A549 (cell line): ENCODE data around the gene CKMT2.

Experiments
- CTCF ChIP-seq: fragments of >200 bp; sonication (Bioruptor Twin); formaldehyde crosslinking; IDR thresholded peaks from 3 replicates; pipeline ENCODE4 v1.5.1; 2016
- HDAC2 ChIP-seq: fragments of 200-600 bp; sonication (generic); IDR thresholded peaks from 2 replicates; pipeline ENCODE4 v1.6.1; 2016
- MYC ChIP-seq: IDR thresholded peaks from 2 replicates; pipeline ENCODE4 v1.6.1; 2012; ENCODE audit warnings: mild to moderate bottlenecking, inconsistent platforms, low read length, improper control_type of control experiment, borderline replicate concordance
- RAD21 ChIP-seq, 2 experiments: fragments of >200 bp in 1 of 2; sonication (Bioruptor Twin) in 1 of 2; formaldehyde crosslinking in 1 of 2; IDR thresholded peaks in 1 of 2; conservative IDR thresholded peaks in 1 of 2; 2 replicates in 1 of 2; 3 replicates in 1 of 2; pipeline ENCODE4 v1.6.1; 2012 to 2018; ENCODE audit warnings: inconsistent platforms in 1 of 2

- TF ChIP-seq MYC (no peak), CTCF (no peak), RAD21 (conservative IDR thresholded peaks at IDR 0.05 in 1 of 2, IDR thresholded peaks at IDR 0.05 in 1 of 2) (no peak), HDAC2 (no peak)
These were observed at the start of gene CKMT2 for GRCh38 chr5:81233080-81233634.
